ENCODE results near the gene LAPTM5.

DNA sequence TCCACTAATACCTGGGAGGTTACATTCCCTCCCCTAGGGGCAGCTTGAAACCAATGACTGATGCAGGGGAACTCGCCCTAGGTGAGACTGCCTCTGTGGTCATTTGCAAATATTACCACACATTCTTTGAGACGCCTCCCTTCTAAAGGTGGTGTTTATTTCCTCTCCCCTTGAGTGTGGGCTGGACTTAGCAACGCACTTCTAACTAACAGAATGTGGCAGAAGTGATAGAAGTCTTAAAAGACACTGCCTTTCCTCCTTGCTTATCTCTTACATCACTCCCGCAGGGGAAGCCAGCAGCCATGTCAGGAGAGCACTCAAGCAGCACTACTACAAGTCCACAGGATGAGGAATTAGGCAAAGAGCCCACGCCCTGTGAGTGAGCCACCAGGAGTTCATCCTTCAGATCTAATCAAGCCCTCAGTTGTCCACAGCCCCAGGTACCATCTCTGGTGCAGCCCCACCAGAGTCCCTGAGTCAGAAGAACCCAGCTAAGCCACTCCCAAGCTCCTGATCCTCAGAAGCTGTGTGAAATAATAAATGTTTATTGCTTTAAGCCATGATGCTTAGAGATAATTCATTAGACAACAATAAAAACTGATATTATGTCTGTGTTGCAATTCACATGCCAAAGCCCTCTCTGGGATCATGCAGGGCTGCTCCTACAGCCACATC lies 19.4 kb downstream of the LAPTM5 start:
- TF ChIP-seq SP2 (tag by site-specific recombination; IDR thresholded peaks at IDR 0.05) (no peak), ZNF311 (tag by site-specific recombination; IDR thresholded peaks at IDR 0.05; ENCODE audit: borderline replicate concordance) (no peak), ZNF501 (tag by site-specific recombination; IDR thresholded peaks at IDR 0.05) (no peak), ZNF223 (tag by site-specific recombination; IDR thresholded peaks at IDR 0.05) (no peak), REPIN1 (tag by site-specific recombination; IDR thresholded peaks at IDR 0.05; ENCODE audit: low read depth) (no peak), ZNF324 (tag by site-specific recombination; IDR thresholded peaks at IDR 0.05) (no peak), PRDM1 (tag by site-specific recombination; IDR thresholded peaks at IDR 0.05) (no peak), ZNF558 (tag by site-specific recombination; IDR thresholded peaks at IDR 0.05) (no peak), ZNF423 (tag by site-specific recombination; IDR thresholded peaks at IDR 0.05) (no peak)
- TF ChIP-seq, protein P1, sequence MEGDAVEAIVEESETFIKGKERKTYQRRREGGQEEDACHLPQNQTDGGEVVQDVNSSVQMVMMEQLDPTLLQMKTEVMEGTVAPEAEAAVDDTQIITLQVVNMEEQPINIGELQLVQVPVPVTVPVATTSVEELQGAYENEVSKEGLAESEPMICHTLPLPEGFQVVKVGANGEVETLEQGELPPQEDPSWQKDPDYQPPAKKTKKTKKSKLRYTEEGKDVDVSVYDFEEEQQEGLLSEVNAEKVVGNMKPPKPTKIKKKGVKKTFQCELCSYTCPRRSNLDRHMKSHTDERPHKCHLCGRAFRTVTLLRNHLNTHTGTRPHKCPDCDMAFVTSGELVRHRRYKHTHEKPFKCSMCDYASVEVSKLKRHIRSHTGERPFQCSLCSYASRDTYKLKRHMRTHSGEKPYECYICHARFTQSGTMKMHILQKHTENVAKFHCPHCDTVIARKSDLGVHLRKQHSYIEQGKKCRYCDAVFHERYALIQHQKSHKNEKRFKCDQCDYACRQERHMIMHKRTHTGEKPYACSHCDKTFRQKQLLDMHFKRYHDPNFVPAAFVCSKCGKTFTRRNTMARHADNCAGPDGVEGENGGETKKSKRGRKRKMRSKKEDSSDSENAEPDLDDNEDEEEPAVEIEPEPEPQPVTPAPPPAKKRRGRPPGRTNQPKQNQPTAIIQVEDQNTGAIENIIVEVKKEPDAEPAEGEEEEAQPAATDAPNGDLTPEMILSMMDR (tag by site-specific recombination; IDR thresholded peaks at IDR 0.05) = no peak
- TF ChIP-seq, protein P2, sequence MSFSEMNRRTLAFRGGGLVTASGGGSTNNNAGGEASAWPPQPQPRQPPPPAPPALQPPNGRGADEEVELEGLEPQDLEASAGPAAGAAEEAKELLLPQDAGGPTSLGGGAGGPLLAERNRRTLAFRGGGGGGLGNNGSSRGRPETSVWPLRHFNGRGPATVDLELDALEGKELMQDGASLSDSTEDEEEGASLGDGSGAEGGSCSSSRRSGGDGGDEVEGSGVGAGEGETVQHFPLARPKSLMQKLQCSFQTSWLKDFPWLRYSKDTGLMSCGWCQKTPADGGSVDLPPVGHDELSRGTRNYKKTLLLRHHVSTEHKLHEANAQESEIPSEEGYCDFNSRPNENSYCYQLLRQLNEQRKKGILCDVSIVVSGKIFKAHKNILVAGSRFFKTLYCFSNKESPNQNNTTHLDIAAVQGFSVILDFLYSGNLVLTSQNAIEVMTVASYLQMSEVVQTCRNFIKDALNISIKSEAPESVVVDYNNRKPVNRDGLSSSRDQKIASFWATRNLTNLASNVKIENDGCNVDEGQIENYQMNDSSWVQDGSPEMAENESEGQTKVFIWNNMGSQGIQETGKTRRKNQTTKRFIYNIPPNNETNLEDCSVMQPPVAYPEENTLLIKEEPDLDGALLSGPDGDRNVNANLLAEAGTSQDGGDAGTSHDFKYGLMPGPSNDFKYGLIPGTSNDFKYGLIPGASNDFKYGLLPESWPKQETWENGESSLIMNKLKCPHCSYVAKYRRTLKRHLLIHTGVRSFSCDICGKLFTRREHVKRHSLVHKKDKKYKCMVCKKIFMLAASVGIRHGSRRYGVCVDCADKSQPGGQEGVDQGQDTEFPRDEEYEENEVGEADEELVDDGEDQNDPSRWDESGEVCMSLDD (tag by site-specific recombination; IDR thresholded peaks at IDR 0.05) = no peak

Measured in HEK293 (cell line).